ENCODE data around the gene VCP. TPM values are rescaled to one million over a fixed set of nuclear protein-coding genes. Genes with fewer than 3 reads are reported as not detected.

VCP gene
- total and polyA plus RNA-seq, 9 of the 15 experiments (the other 6 are each of a cell fraction or from before 2014, with no cell fraction given) = 7.1 to 257 (median 199) TPM

- TF ChIP-seq ATF4 (CRISPR knock-in tag; IDR thresholded peaks at IDR 0.05) = no peak
- TF ChIP-seq TEAD2 (tag; IDR thresholded peaks at IDR 0.05) = no peak
- no peak for TF ChIP-seq ZNF324 (CRISPR knock-in tag; IDR thresholded peaks at IDR 0.05)
- TF ChIP-seq ZNF764 (CRISPR knock-in tag; IDR thresholded peaks at IDR 0.05; ENCODE audit: low read depth) = no peak
- no peak for TF ChIP-seq XRCC3 (IDR thresholded peaks at IDR 0.05)
- no peak for TF ChIP-seq LEF1 (IDR thresholded peaks at IDR 0.05)
- no peak for TF ChIP-seq NFE2L1 (tag; IDR thresholded peaks at IDR 0.05; ENCODE audit: borderline replicate concordance, low read depth)
- peak; percentile 89 for TF ChIP-seq CTBP1 (IDR thresholded peaks at IDR 0.05; ENCODE audit: borderline replicate concordance)
- no peak for TF ChIP-seq ZNF318 (IDR thresholded peaks at IDR 0.05; ENCODE audit: borderline replicate concordance in 1 of 2, low read depth in 1 of 2)
- peak; percentile 82; the same call in 1 of the 2 replicates for TF ChIP-seq TFAP4 (CRISPR knock-in tag; IDR thresholded peaks at IDR 0.05; ENCODE audit: borderline replicate concordance)
- peak in 1 of 2 experiments; percentile 62; a peak in 1 of 4 replicates for TF ChIP-seq TEAD1 (CRISPR knock-in tag; IDR thresholded peaks at IDR 0.05)
- TF ChIP-seq ZNF124 (CRISPR knock-in tag; IDR thresholded peaks at IDR 0.05) = no peak
- TF ChIP-seq TAF1 (IDR thresholded peaks at IDR 0.05; ENCODE audit: control insufficient read depth, extremely low read depth, insufficient read depth, low read length, severe bottlenecking) = peak; percentile 62
- no peak for TF ChIP-seq ZSCAN29 (IDR thresholded peaks at IDR 0.05)
- TF ChIP-seq, protein P1, sequence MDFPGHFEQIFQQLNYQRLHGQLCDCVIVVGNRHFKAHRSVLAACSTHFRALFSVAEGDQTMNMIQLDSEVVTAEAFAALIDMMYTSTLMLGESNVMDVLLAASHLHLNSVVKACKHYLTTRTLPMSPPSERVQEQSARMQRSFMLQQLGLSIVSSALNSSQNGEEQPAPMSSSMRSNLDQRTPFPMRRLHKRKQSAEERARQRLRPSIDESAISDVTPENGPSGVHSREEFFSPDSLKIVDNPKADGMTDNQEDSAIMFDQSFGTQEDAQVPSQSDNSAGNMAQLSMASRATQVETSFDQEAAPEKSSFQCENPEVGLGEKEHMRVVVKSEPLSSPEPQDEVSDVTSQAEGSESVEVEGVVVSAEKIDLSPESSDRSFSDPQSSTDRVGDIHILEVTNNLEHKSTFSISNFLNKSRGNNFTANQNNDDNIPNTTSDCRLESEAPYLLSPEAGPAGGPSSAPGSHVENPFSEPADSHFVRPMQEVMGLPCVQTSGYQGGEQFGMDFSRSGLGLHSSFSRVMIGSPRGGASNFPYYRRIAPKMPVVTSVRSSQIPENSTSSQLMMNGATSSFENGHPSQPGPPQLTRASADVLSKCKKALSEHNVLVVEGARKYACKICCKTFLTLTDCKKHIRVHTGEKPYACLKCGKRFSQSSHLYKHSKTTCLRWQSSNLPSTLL (IDR thresholded peaks at IDR 0.05) = no peak
- peak; percentile 6; the same call in 1 of the 2 replicates for TF ChIP-seq TCF3 (CRISPR knock-in tag; IDR thresholded peaks at IDR 0.05)
These were observed 488 bp downstream of the VCP start (continued) for GRCh38 chr9:35071814-35072460.

Data from K562 (cell line).